HAP-1 (cell line): ENCODE results near the gene KIFBP.
"Not testable (repeated sequence)": the region's sequence is repeated elsewhere in the genome, so short reads cannot be mapped to it uniquely, and the experiment has no call there.

Experiments
- DNase-seq, 2 experiments: peaks; one replicate each; pipeline ENCODE4 v3.0.0-alpha.2; 2016 to 2020; ENCODE audit warnings: low spot score in 2 of 2
- H3K27me3 ChIP-seq: fragments of 250-450 bp; sonication (Bioruptor Pico); 2 replicates; pipeline ENCODE4 v1.5.1; 2020; ENCODE audit warnings: low read depth, mild to moderate bottlenecking, moderate library complexity
- H3K36me3 ChIP-seq: fragments of 250-450 bp; sonication (Bioruptor Pico); replicated peaks from 2 replicates; pipeline ENCODE4 v1.5.1; 2020; ENCODE audit warnings: mild to moderate bottlenecking
- H3K4me1 ChIP-seq: fragments of 250-450 bp; sonication (Bioruptor Pico); 2 replicates; pipeline ENCODE4 v1.5.1; 2020; ENCODE audit warnings: mild to moderate bottlenecking
- H3K4me3 ChIP-seq: fragments of 250-450 bp; sonication (Bioruptor Pico); 2 replicates; pipeline ENCODE4 v1.5.1; 2020; ENCODE audit warnings: mild to moderate bottlenecking, moderate library complexity
- H3K9me3 ChIP-seq: fragments of 250-450 bp; sonication (Bioruptor Pico); 2 replicates; pipeline ENCODE4 v1.5.1; 2020; ENCODE audit warnings: mild to moderate bottlenecking, moderate library complexity
- in situ Hi-C: fragments of 300-500 bp; cut with MboI; formaldehyde crosslinking; loops from 3 replicates; pipeline ENCODE4 v1.14.3; 2020; ENCODE audit warnings: low sequenced_read_pairs, inconsistent platforms, mixed read lengths

Gene KIFBP

GRCh38 chr10:69012778-69013177 lies 24.2 kb downstream of the KIFBP start:
- H3K4me1 ChIP-seq, H3K27me3 ChIP-seq, H3K4me3 ChIP-seq, in situ Hi-C loops, DNase-seq, H3K9me3 ChIP-seq: not testable (repeated sequence)
- H3K36me3 ChIP-seq = peaks cover 17% of the 10 kb centered on the region

GRCh38 chr10:69014171-69014570 lies 25.6 kb downstream of the KIFBP start:
- Histone ChIP-seq H3K36me3 (peaks cover 14% of the 10 kb centered on the region), H3K4me3 (no peak overlapping the region), H3K9me3 (no peaks in the 10 kb centered on the region), H3K27me3 (no peaks in the 10 kb centered on the region), H3K4me1 (no peaks in the 10 kb centered on the region)
- in situ Hi-C loops = no loop called here
- no peak for DNase-seq

GRCh38 chr10:69018613-69019012 lies 30.0 kb downstream of the KIFBP start:
- no peaks in the 10 kb centered on the region for H3K9me3 ChIP-seq
- in situ Hi-C loops = no loop called here
- H3K4me3 ChIP-seq = no peak overlapping the region
- H3K4me1 ChIP-seq = no peaks in the 10 kb centered on the region
- H3K36me3 ChIP-seq = peaks cover 6% of the 10 kb centered on the region
- no peaks in the 10 kb centered on the region for H3K27me3 ChIP-seq
- DNase-seq = no peak

- no peak for DNase-seq
- no peak overlapping the region for H3K4me3 ChIP-seq
- H3K4me1 ChIP-seq = no peaks in the 10 kb centered on the region
- no peaks in the 10 kb centered on the region; the same call in 1 of the 2 replicates for H3K36me3 ChIP-seq
- in situ Hi-C loops = no loop called here
- no peaks in the 10 kb centered on the region for H3K9me3 ChIP-seq
- no peaks in the 10 kb centered on the region for H3K27me3 ChIP-seq
These were observed 34.0 kb downstream of the KIFBP start for GRCh38 chr10:69022611-69023010.

- no peak for DNase-seq
- in situ Hi-C loops = no loop called here
These were observed 36.8 kb downstream of the KIFBP start for GRCh38 chr10:69025370-69025896.

GRCh38 chr10:69033256-69033655 lies 44.7 kb downstream of the KIFBP start:
- in situ Hi-C loops = no loop called here
- H3K27me3 ChIP-seq = no peaks in the 10 kb centered on the region
- DNase-seq = no peak
- no peaks in the 10 kb centered on the region for H3K9me3 ChIP-seq
- H3K36me3 ChIP-seq = no peaks in the 10 kb centered on the region
- H3K4me3 ChIP-seq = no peak overlapping the region
- no peaks in the 10 kb centered on the region for H3K4me1 ChIP-seq

More at GRCh38 chr10:69025370-69025896, 36.8 kb downstream of the KIFBP start:
- Histone ChIP-seq H3K36me3 (no peaks in the 10 kb centered on the region), H3K9me3 (no peaks in the 10 kb centered on the region), H3K4me1 (no peaks in the 10 kb centered on the region), H3K27me3 (no peaks in the 10 kb centered on the region), H3K4me3 (no peak overlapping the region)

GRCh38 chr10:69037489-69037888 lies 48.9 kb downstream of the KIFBP start:
- no peak overlapping the region for H3K4me3 ChIP-seq
- H3K9me3 ChIP-seq = no peaks in the 10 kb centered on the region
- no peak for DNase-seq
- in situ Hi-C loops = no loop called here
- H3K36me3 ChIP-seq = no peaks in the 10 kb centered on the region
- H3K4me1 ChIP-seq = no peaks in the 10 kb centered on the region
- no peaks in the 10 kb centered on the region for H3K27me3 ChIP-seq

- DNase-seq, H3K4me1 ChIP-seq, H3K9me3 ChIP-seq, H3K27me3 ChIP-seq, in situ Hi-C loops, H3K4me3 ChIP-seq, H3K36me3 ChIP-seq: not testable (repeated sequence)
These were observed 52.3 kb downstream of the KIFBP start for GRCh38 chr10:69040904-69041303.

- no peak overlapping the region for H3K4me3 ChIP-seq
- H3K4me1 ChIP-seq = no peaks in the 10 kb centered on the region
- no peak for DNase-seq
- no peaks in the 10 kb centered on the region for H3K27me3 ChIP-seq
- H3K36me3 ChIP-seq = no peaks in the 10 kb centered on the region
- in situ Hi-C loops = no loop called here
- no peaks in the 10 kb centered on the region for H3K9me3 ChIP-seq
These were observed 53.8 kb downstream of the KIFBP start for GRCh38 chr10:69042417-69042816.

- Histone ChIP-seq H3K4me1 (no peaks in the 10 kb centered on the region), H3K4me3 (no peak overlapping the region), H3K9me3 (no peaks in the 10 kb centered on the region), H3K36me3 (no peaks in the 10 kb centered on the region), H3K27me3 (no peaks in the 10 kb centered on the region)
- in situ Hi-C loops = no loop called here
- no peak for DNase-seq
These were observed 54.2 kb downstream of the KIFBP start for GRCh38 chr10:69042838-69043237.

- Histone ChIP-seq H3K9me3 (no peaks in the 10 kb centered on the region), H3K27me3 (no peaks in the 10 kb centered on the region), H3K4me1 (no peaks in the 10 kb centered on the region), H3K36me3 (no peaks in the 10 kb centered on the region), H3K4me3 (no peak overlapping the region)
- DNase-seq = no peak
- in situ Hi-C loops = no loop called here
These were observed 55.4 kb downstream of the KIFBP start for GRCh38 chr10:69043931-69044531.

GRCh38 chr10:69044546-69044945 lies 55.9 kb downstream of the KIFBP start:
- no peak overlapping the region for H3K4me3 ChIP-seq
- no peaks in the 10 kb centered on the region for H3K4me1 ChIP-seq
- H3K36me3 ChIP-seq = no peaks in the 10 kb centered on the region
- H3K27me3 ChIP-seq = no peaks in the 10 kb centered on the region
- in situ Hi-C loops = no loop called here
- H3K9me3 ChIP-seq = no peaks in the 10 kb centered on the region
- DNase-seq = no peak

GRCh38 chr10:69045441-69046300 lies 57.1 kb downstream of the KIFBP start:
- in situ Hi-C loops = no loop called here
- Histone ChIP-seq H3K4me3 (no peak overlapping the region), H3K27me3 (no peaks in the 10 kb centered on the region), H3K36me3 (no peaks in the 10 kb centered on the region), H3K9me3 (no peaks in the 10 kb centered on the region), H3K4me1 (no peaks in the 10 kb centered on the region)
- DNase-seq = no peak

GRCh38 chr10:69047111-69047832 lies 58.7 kb downstream of the KIFBP start:
- no peaks in the 10 kb centered on the region for H3K36me3 ChIP-seq
- no peak for DNase-seq
- H3K27me3 ChIP-seq = no peaks in the 10 kb centered on the region
- H3K4me1 ChIP-seq = peaks cover 8% of the 10 kb centered on the region
- no peak overlapping the region for H3K4me3 ChIP-seq
- in situ Hi-C loops = no loop called here
- H3K9me3 ChIP-seq = no peaks in the 10 kb centered on the region
